ENCODE measurements around the gene RAB30.

RAB30 gene

DNA sequence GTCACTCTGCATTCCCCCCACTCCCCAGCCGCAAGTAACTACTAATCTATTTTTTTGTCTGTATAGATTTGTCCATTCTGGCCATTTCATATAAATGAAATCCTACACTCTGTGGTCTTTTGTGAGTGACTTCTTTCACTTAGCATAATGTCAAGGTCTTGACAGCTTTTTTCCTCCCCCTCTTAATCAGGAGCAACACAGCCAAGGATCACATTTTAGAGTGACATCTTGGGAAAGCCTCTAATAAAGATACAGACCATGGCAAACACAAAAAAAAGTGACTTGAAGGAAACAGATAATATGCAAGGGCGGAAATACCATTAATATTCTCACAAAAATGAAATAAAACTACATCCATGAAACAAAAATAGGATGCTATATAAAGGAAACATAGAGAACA is 43.9 kb downstream of the RAB30 start:
- Histone ChIP-seq H3K9me3 (ENCODE audit: control insufficient read depth, low read length) (no peaks in the 10 kb centered on the region), H3K27ac (ENCODE audit: insufficient read depth, low read length, poor library complexity, severe bottlenecking) (no peak overlapping the region), H3K4me1 (ENCODE audit: control insufficient read depth, insufficient read depth, low read length, poor library complexity, severe bottlenecking) (no peaks in the 10 kb centered on the region), H3K27me3 (replicated peaks; ENCODE audit: control insufficient read depth, insufficient read depth, low read length, poor library complexity, severe bottlenecking) (no peaks in the 10 kb centered on the region), H3K4me3 (ENCODE audit: insufficient read depth, low read depth, low read length, poor library complexity, severe bottlenecking) (no peak overlapping the region), H3K36me3 (ENCODE audit: control insufficient read depth, insufficient read depth, low read length) (no peaks in the 10 kb centered on the region)
- no peak for DNase-seq

- no peak overlapping the region for H3K4me3 ChIP-seq (ENCODE audit: insufficient read depth, low read depth, low read length, poor library complexity, severe bottlenecking)
- H3K27me3 ChIP-seq (replicated peaks; ENCODE audit: control insufficient read depth, insufficient read depth, low read length, poor library complexity, severe bottlenecking) = no peaks in the 10 kb centered on the region
- H3K4me1 ChIP-seq (ENCODE audit: control insufficient read depth, insufficient read depth, low read length, poor library complexity, severe bottlenecking) = no peaks in the 10 kb centered on the region
- no peak for DNase-seq
- no peak overlapping the region for H3K27ac ChIP-seq (ENCODE audit: insufficient read depth, low read length, poor library complexity, severe bottlenecking)
- H3K36me3 ChIP-seq (ENCODE audit: control insufficient read depth, insufficient read depth, low read length) = no peaks in the 10 kb centered on the region
- no peaks in the 10 kb centered on the region for H3K9me3 ChIP-seq (ENCODE audit: control insufficient read depth, low read length)
These were observed 44.4 kb downstream of the RAB30 start for GRCh38 chr11:83027289-83027688.

DNA sequence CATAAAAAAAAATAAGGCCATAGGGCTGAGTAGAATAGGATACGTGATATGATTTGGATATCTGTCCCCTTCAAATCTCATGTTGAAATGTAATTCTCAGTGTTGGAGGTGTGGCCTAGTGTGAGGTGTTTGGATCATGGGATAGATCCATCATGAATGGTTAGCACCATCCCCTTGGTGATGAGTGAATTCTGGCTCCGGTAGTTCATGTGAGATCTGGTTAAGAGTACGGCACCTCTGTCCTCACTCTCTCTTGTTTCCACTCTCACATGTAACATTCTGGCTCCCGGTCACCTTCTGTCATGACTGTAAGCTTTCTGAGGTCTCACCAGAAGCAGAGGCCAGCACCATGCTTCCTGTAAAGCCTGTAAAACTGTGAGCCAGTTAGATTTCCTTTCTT is 45.5 kb downstream of the RAB30 start:
- Histone ChIP-seq H3K27ac (ENCODE audit: insufficient read depth, low read length, poor library complexity, severe bottlenecking) (no peak overlapping the region), H3K27me3 (replicated peaks; ENCODE audit: control insufficient read depth, insufficient read depth, low read length, poor library complexity, severe bottlenecking) (no peaks in the 10 kb centered on the region), H3K9me3 (ENCODE audit: control insufficient read depth, low read length) (no peaks in the 10 kb centered on the region), H3K4me1 (ENCODE audit: control insufficient read depth, insufficient read depth, low read length, poor library complexity, severe bottlenecking) (no peaks in the 10 kb centered on the region), H3K36me3 (ENCODE audit: control insufficient read depth, insufficient read depth, low read length) (no peaks in the 10 kb centered on the region), H3K4me3 (ENCODE audit: insufficient read depth, low read depth, low read length, poor library complexity, severe bottlenecking) (no peak overlapping the region)
- DNase-seq = no peak

DNA sequence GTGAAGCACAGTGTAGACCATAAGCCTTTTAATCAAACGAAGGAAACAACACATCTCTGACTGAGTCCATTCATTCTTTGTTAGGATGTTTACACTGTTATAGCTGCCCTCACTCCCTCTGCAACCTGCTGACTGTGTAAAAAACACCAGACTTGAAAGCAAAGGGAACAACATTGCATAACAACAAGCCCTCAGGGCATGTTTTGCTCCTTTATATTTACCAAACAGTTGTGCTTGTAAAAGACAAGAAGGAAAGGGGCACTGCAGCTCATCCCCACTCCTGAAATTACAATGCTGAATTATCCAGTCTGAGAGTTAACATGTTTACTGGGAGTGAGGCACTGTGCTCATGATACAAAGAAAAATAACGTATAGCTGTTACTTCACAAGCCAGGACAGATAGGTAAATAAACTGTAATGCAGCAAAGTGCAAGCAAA is 46.4 kb downstream of the RAB30 start:
- Histone ChIP-seq H3K27ac (ENCODE audit: insufficient read depth, low read length, poor library complexity, severe bottlenecking) (no peak overlapping the region), H3K4me3 (ENCODE audit: insufficient read depth, low read depth, low read length, poor library complexity, severe bottlenecking) (no peak overlapping the region), H3K27me3 (replicated peaks; ENCODE audit: control insufficient read depth, insufficient read depth, low read length, poor library complexity, severe bottlenecking) (no peaks in the 10 kb centered on the region), H3K9me3 (ENCODE audit: control insufficient read depth, low read length) (no peaks in the 10 kb centered on the region), H3K4me1 (ENCODE audit: control insufficient read depth, insufficient read depth, low read length, poor library complexity, severe bottlenecking) (no peaks in the 10 kb centered on the region), H3K36me3 (ENCODE audit: control insufficient read depth, insufficient read depth, low read length) (no peaks in the 10 kb centered on the region)
- DNase-seq = no peak

GRCh38 chr11:83024270-83024854 is 47.3 kb downstream of the RAB30 start:
- no peaks in the 10 kb centered on the region for H3K36me3 ChIP-seq (ENCODE audit: control insufficient read depth, insufficient read depth, low read length)
- H3K9me3 ChIP-seq (ENCODE audit: control insufficient read depth, low read length) = no peaks in the 10 kb centered on the region
- H3K4me3 ChIP-seq (ENCODE audit: insufficient read depth, low read depth, low read length, poor library complexity, severe bottlenecking) = no peak overlapping the region
- no peaks in the 10 kb centered on the region for H3K27me3 ChIP-seq (replicated peaks; ENCODE audit: control insufficient read depth, insufficient read depth, low read length, poor library complexity, severe bottlenecking)
- DNase-seq = no peak
- no peaks in the 10 kb centered on the region for H3K4me1 ChIP-seq (ENCODE audit: control insufficient read depth, insufficient read depth, low read length, poor library complexity, severe bottlenecking)
- H3K27ac ChIP-seq (ENCODE audit: insufficient read depth, low read length, poor library complexity, severe bottlenecking) = no peak overlapping the region

GRCh38 chr11:83023410-83023809 is 48.3 kb downstream of the RAB30 start:
- DNase-seq = no peak
- Histone ChIP-seq H3K27ac (ENCODE audit: insufficient read depth, low read length, poor library complexity, severe bottlenecking) (no peak overlapping the region), H3K36me3 (ENCODE audit: control insufficient read depth, insufficient read depth, low read length) (no peaks in the 10 kb centered on the region), H3K4me1 (ENCODE audit: control insufficient read depth, insufficient read depth, low read length, poor library complexity, severe bottlenecking) (no peaks in the 10 kb centered on the region), H3K4me3 (ENCODE audit: insufficient read depth, low read depth, low read length, poor library complexity, severe bottlenecking) (no peak overlapping the region), H3K27me3 (replicated peaks; ENCODE audit: control insufficient read depth, insufficient read depth, low read length, poor library complexity, severe bottlenecking) (no peaks in the 10 kb centered on the region), H3K9me3 (ENCODE audit: control insufficient read depth, low read length) (no peaks in the 10 kb centered on the region)

- DNase-seq = no peak
- H3K27ac ChIP-seq (ENCODE audit: insufficient read depth, low read length, poor library complexity, severe bottlenecking) = no peak overlapping the region
- no peaks in the 10 kb centered on the region for H3K36me3 ChIP-seq (ENCODE audit: control insufficient read depth, insufficient read depth, low read length)
- no peaks in the 10 kb centered on the region for H3K9me3 ChIP-seq (ENCODE audit: control insufficient read depth, low read length)
- H3K27me3 ChIP-seq (replicated peaks; ENCODE audit: control insufficient read depth, insufficient read depth, low read length, poor library complexity, severe bottlenecking) = no peaks in the 10 kb centered on the region
- H3K4me1 ChIP-seq (ENCODE audit: control insufficient read depth, insufficient read depth, low read length, poor library complexity, severe bottlenecking) = no peaks in the 10 kb centered on the region
- H3K4me3 ChIP-seq (ENCODE audit: insufficient read depth, low read depth, low read length, poor library complexity, severe bottlenecking) = no peak overlapping the region
These were observed 49.9 kb downstream of the RAB30 start for GRCh38 chr11:83021780-83022125.

GRCh38 chr11:83020942-83021779 is 50.5 kb downstream of the RAB30 start:
- no peaks in the 10 kb centered on the region for H3K9me3 ChIP-seq (ENCODE audit: control insufficient read depth, low read length)
- no peaks in the 10 kb centered on the region for H3K27me3 ChIP-seq (replicated peaks; ENCODE audit: control insufficient read depth, insufficient read depth, low read length, poor library complexity, severe bottlenecking)
- DNase-seq = no peak
- H3K4me1 ChIP-seq (ENCODE audit: control insufficient read depth, insufficient read depth, low read length, poor library complexity, severe bottlenecking) = no peaks in the 10 kb centered on the region
- no peaks in the 10 kb centered on the region for H3K36me3 ChIP-seq (ENCODE audit: control insufficient read depth, insufficient read depth, low read length)
- no peak overlapping the region for H3K4me3 ChIP-seq (ENCODE audit: insufficient read depth, low read depth, low read length, poor library complexity, severe bottlenecking)
- no peak overlapping the region for H3K27ac ChIP-seq (ENCODE audit: insufficient read depth, low read length, poor library complexity, severe bottlenecking)

GRCh38 chr11:83019888-83020579 is 51.7 kb downstream of the RAB30 start:
- no peaks in the 10 kb centered on the region for H3K27me3 ChIP-seq (replicated peaks; ENCODE audit: control insufficient read depth, insufficient read depth, low read length, poor library complexity, severe bottlenecking)
- H3K27ac ChIP-seq (ENCODE audit: insufficient read depth, low read length, poor library complexity, severe bottlenecking) = no peak overlapping the region
- no peaks in the 10 kb centered on the region for H3K36me3 ChIP-seq (ENCODE audit: control insufficient read depth, insufficient read depth, low read length)
- no peaks in the 10 kb centered on the region for H3K4me1 ChIP-seq (ENCODE audit: control insufficient read depth, insufficient read depth, low read length, poor library complexity, severe bottlenecking)
- no peak for DNase-seq
- no peak overlapping the region for H3K4me3 ChIP-seq (ENCODE audit: insufficient read depth, low read depth, low read length, poor library complexity, severe bottlenecking)
- H3K9me3 ChIP-seq (ENCODE audit: control insufficient read depth, low read length) = no peaks in the 10 kb centered on the region

DNA sequence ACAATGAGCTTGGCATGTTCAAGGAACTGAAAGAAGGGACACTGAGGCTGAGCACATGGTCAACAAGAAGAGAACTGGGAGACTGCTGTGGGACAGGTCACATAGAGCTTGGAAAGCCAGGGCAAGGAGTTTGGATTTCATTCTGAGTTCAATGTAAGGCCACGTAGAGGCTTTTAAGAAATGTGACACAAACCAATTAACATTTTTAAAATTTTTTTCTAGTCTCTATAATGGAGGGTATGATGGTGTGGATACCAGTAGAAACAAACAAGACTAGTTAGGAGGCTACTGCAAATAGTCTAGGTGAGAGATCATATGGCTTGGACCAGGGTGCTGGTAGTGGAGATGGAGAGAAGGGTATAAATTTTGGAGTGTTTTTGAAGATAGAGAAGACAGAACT is 56.7 kb downstream of the RAB30 start:
- H3K36me3 ChIP-seq (ENCODE audit: control insufficient read depth, insufficient read depth, low read length) = no peaks in the 10 kb centered on the region
- no peaks in the 10 kb centered on the region for H3K9me3 ChIP-seq (ENCODE audit: control insufficient read depth, low read length)
- H3K4me3 ChIP-seq (ENCODE audit: insufficient read depth, low read depth, low read length, poor library complexity, severe bottlenecking) = no peak overlapping the region
- H3K4me1 ChIP-seq (ENCODE audit: control insufficient read depth, insufficient read depth, low read length, poor library complexity, severe bottlenecking) = no peaks in the 10 kb centered on the region
- H3K27ac ChIP-seq (ENCODE audit: insufficient read depth, low read length, poor library complexity, severe bottlenecking) = no peak overlapping the region
- no peaks in the 10 kb centered on the region for H3K27me3 ChIP-seq (replicated peaks; ENCODE audit: control insufficient read depth, insufficient read depth, low read length, poor library complexity, severe bottlenecking)
- DNase-seq = no peak

All from effector memory CD4-positive, alpha-beta T cell (primary cell).